ENCODE results near the gene RPL35.

Gene RPL35

DNA sequence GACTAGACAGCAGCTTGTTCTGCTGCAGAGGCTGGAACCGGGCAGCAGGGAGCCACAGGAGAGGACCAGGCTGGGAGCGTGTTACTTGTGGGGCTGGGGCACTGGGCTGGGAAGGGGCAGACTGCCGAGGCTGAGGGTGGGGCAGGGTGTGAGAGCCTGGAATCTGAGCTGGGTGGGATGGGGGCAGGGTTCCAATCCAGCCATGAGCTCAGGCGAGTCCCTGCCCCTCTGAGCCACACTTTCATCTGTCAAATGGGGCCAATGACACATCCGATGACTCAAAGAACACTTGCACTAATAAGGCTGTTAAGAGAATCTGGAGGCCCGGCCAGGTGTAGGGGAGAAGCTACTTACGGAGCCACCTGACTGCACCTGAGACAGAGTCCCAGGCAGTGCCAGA lies 27.2 kb downstream of the RPL35 start:
- TF ChIP-seq, protein P1, sequence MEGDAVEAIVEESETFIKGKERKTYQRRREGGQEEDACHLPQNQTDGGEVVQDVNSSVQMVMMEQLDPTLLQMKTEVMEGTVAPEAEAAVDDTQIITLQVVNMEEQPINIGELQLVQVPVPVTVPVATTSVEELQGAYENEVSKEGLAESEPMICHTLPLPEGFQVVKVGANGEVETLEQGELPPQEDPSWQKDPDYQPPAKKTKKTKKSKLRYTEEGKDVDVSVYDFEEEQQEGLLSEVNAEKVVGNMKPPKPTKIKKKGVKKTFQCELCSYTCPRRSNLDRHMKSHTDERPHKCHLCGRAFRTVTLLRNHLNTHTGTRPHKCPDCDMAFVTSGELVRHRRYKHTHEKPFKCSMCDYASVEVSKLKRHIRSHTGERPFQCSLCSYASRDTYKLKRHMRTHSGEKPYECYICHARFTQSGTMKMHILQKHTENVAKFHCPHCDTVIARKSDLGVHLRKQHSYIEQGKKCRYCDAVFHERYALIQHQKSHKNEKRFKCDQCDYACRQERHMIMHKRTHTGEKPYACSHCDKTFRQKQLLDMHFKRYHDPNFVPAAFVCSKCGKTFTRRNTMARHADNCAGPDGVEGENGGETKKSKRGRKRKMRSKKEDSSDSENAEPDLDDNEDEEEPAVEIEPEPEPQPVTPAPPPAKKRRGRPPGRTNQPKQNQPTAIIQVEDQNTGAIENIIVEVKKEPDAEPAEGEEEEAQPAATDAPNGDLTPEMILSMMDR (IDR thresholded peaks at IDR 0.05; ENCODE audit: insufficient read depth, low read depth, low read length, missing control alignments): no peak
- H3K4me3 ChIP-seq (ENCODE audit: low read length): no peak overlapping the region
- DNase-seq (ENCODE audit: low read depth): peak; percentile 98

DNA sequence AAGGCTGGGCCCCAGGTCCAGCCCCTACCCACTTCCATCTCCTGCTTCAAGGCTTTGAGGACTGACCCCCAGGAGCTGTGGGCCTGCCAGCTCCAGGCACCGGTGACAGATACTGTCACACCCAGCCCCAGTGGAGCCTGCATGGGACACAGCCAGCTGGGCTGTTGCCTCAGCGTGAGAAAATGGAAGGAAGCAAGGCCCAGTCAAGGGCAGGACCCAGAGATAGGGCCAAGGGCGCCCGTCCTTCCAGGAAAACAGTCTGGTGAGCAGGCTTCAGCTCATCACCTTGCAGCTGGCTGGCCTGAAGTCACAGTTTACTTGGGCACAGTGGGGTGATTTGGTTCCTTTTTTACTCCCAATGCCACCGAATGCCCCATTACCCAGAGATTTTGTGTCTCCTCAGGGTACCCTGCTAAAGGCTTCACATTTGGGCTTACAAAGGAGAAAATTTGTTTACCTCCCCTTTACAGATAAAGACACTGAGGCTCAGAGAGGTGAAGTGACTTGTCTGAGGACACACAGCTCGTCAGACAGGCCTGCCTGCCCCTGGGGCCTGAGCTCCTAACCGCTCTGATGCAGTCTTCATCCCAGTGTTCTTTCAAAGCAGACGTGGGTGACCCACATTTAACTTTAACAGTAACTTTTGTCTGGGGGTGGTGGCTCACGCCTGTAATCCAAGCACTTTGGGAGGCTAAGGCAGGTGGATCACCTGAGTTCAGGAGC lies 30.0 kb downstream of the RPL35 start:
- no peak for DNase-seq (ENCODE audit: low read depth)
- H3K4me3 ChIP-seq (ENCODE audit: low read length): no peak overlapping the region
- TF ChIP-seq, protein P1 (IDR thresholded peaks at IDR 0.05; ENCODE audit: insufficient read depth, low read depth, low read length, missing control alignments): no peak

DNA sequence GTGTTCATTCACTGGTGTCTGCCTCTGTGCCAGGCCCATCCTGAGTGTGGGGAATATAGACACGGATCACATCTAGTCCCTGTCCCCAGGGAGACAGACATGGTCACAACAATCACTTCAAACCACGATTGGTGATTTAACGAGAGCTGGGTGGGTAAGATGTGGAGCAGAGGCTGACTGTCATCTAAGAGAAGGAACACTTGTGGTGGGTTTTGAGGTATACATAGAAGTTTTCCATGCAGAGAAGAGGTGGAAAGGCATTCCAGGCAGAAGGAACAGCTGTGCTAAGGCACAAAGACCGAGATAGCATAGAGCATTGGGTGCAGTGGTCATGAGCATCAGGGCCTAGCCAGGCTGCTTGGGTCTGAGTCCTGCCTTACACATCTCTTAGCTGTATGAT lies 31.2 kb downstream of the RPL35 start:
- H3K4me3 ChIP-seq (ENCODE audit: low read length): no peak overlapping the region
- TF ChIP-seq, protein P1 (IDR thresholded peaks at IDR 0.05; ENCODE audit: insufficient read depth, low read depth, low read length, missing control alignments): no peak

GRCh38 chr9:124829334-124829669 lies 32.5 kb downstream of the RPL35 start:
- TF ChIP-seq, protein P1 (IDR thresholded peaks at IDR 0.05; ENCODE audit: insufficient read depth, low read depth, low read length, missing control alignments): no peak
- no peak overlapping the region for H3K4me3 ChIP-seq (ENCODE audit: low read length)
- DNase-seq (ENCODE audit: low read depth): no peak

More for the DNA sequence above, 31.2 kb downstream of the RPL35 start:
- no peak for DNase-seq (ENCODE audit: low read depth)

DNA sequence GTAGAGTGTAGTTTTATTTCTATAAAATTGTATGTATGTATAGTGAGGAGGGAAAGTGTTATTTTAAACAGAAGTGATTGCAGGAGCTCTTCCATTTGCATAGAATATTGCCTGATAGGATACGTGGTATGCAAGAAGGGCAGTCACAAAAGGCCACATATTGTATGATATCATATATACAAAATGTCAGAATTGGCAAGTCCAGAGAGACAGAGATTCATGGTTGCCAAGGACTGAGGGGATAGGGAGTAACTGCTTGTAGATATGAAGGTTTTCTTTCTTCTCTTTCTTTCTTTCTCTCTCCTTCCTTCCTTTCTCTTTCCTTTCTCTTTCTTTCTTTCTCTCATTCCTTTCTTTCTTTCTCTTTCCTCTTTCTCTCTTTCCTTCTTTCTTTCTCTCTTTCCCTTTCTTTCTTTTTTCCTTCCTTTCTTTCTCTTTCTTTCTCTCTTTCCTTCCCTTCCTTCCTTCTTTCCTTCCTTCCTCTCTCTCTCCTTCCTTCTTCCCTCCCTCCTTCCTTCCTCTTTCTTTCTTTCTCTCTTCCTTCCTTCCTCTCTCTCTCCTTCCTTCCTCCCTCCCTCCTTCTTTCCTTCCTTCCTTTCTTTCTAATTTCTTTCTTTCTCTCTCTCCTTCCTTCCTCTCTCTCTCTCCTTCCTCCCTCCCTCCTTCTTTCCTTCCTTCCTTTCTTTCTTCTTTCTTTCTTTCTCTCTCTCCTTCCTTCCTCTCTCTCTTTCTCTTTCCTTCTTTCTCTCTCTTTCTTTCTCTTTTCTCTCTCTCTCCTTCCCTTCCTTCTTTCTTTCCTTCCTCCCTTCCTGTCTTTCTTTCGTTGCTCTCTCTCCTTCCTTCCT lies 33.0 kb downstream of the RPL35 start:
- no peak overlapping the region for H3K4me3 ChIP-seq (ENCODE audit: low read length)
- DNase-seq (ENCODE audit: low read depth): no peak
- TF ChIP-seq, protein P1 (IDR thresholded peaks at IDR 0.05; ENCODE audit: insufficient read depth, low read depth, low read length, missing control alignments): no peak

GRCh38 chr9:124820698-124821623 lies 40.8 kb downstream of the RPL35 start:
- no peak overlapping the region for H3K4me3 ChIP-seq (ENCODE audit: low read length)
- no peak for DNase-seq (ENCODE audit: low read depth)
- TF ChIP-seq, protein P1 (IDR thresholded peaks at IDR 0.05; ENCODE audit: insufficient read depth, low read depth, low read length, missing control alignments): no peak
